Suppressor macrophage treated with lipopolysaccharide for 1 hour (primary cell): ENCODE results near the gene CTIF.

ENCODE experiments used
- DNase-seq, 3 donors: peaks; one replicate each; pipeline ENCODE4 v3.0.0-alpha.2; 2020 to 2022

Gene CTIF

GRCh38 chr18:48827291-48828193 is 288.7 kb downstream of the CTIF start:
- DNase-seq: no peak

- no peak for DNase-seq
Observed at GRCh38 chr18:48828194-48828545, 289.3 kb downstream of the CTIF start.

DNA sequence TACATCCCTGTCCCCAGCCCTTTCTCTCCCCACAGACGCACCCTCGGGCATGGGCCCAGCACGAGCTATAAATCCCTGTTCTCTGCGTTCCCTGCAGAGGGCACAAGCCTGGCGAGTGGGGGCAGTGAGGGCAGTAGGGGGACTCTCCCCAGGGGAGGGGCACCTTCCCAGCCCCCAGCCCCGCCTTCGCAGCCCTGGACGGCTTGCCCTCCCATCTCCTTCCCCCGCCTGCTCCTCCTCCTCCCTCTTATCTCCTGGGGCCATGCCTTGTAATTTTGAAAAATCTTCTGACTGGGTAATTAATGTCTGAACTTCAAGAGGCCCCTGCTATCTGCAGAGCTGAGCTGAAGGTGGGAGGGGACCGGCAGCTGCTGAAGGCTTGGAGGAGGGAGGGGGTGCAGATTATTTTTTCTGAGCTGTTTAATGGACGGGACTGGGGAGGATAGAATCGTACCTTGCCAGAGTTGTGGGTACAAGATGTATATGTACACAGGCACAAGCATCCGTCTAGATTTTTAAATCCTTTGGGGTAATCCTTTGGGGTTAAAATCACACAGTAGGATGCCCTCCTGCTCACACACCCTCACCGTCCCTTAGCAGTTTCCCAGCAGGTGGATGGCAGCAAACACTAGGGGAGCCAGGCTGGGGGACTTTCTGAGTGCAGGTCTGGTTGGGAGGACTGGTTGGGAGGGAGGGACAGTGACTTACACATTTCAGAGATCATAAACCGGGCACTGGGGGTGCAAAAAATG is 290.0 kb downstream of the CTIF start:
- DNase-seq: no peak

DNA sequence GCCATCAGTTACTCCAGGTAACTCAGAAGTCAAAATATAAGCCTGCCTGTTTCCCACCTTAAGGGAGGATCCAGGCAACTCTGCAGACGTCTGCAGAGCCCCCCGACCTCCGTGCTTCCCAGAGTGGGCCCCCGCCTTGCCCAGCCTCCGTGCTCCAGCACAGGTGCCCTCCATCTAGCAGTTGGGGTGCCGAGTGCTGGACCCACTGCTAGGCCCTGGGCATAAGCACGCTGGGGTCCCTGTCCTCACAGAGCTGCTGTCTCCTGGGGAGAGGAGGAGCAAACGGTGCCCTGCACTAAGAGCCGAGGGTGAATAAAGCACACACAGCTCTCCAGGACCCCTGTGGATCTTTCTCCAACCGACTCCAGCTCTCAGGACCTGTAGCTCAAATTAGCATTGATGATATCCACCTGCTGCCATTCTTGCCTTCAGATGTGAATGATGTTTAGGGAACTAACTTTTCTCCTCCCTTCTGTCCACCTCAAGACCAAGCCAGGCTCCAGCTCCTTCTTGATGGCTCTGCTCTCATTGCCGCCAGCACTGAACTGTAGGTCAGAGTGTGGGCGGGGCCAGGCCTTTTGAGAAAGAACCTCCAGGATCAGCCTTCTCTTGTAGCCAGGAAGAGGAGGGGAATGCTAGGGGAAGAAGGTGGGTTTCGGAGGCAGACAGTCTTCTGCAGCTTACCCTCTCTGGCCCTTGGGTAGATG is 290.8 kb downstream of the CTIF start:
- DNase-seq: no peak

- DNase-seq: no peak
Observed at GRCh38 chr18:48831113-48831759, 292.4 kb downstream of the CTIF start.

DNA sequence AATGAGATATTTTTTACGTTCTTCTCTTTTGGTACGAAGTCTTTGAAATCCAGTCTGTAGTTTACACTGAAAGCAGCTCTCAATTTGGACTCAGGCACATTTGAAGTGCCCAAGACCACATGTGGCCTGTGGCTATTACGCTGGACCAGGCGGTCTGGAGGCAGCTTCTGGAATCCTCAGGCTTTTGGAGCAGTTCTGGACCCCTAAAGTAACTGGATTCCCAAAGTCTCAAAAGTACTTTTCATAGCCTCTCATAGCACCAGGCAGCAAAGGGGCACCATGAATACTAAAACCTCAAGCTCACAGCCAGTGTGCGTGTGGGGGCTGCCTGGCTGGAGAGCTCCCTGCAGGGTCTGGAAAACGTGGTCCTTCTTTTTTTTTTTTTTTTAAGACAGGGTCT is 293.0 kb downstream of the CTIF start:
- no peak for DNase-seq

- DNase-seq: peak; percentile 64 to 84 (median 80)
Observed at GRCh38 chr18:48832938-48833700, 294.3 kb downstream of the CTIF start.

GRCh38 chr18:48833701-48834412 is 295.0 kb downstream of the CTIF start:
- peak; percentile 68 to 80 (median 73) for DNase-seq

DNA sequence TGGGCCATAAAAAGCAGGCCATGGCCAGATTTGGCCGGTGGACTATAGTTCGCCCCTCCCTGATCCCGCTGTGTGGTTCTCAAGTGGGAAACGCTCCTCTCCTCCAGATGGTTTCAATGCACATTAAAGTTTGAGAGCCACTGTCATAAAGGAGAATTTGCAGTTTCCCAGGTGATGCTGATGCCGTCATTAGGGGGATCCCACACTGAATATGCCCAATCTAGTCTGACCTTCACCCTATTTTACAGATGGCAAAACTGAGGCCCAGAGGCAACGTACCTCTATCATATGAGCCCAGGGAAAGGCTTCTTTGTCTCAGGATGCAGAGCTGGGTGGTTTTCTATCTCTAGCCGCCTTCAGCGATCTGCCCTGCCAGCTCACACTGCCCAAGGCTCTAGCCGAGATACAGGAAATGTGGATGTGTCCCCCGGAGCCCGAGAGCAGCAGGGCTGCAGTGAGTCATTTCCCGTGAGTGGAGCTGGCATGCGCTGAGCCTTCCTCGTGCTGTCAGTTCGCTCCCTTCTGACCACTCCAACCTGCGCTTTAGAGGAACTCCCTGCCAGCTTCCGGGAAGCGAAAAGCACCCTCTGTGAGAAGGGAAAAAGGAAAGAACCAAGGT is 295.7 kb downstream of the CTIF start:
- DNase-seq: peak; percentile 95 to 99 (median 98)

DNA sequence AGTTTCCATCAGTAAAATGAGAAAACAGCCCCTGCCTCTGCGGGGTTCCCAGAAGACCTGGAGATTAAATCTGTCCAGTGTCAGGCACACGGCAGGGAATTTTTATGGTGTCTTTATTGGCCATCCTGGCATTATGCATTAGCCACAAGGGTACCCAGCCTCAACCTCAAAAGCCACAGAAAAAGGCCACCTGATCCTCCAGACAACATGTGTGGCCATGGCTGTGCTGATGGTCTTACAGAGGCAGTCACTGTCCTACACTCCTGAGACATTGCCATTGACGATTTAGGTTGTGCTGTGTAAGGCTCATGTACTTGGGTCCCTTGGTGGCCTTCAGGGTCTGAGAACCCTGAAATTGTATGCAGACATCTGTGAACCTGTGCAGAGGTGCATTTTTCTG is 296.3 kb downstream of the CTIF start:
- no peak for DNase-seq

- DNase-seq: no peak
Observed at GRCh38 chr18:48835745-48836170, 296.9 kb downstream of the CTIF start.

DNA sequence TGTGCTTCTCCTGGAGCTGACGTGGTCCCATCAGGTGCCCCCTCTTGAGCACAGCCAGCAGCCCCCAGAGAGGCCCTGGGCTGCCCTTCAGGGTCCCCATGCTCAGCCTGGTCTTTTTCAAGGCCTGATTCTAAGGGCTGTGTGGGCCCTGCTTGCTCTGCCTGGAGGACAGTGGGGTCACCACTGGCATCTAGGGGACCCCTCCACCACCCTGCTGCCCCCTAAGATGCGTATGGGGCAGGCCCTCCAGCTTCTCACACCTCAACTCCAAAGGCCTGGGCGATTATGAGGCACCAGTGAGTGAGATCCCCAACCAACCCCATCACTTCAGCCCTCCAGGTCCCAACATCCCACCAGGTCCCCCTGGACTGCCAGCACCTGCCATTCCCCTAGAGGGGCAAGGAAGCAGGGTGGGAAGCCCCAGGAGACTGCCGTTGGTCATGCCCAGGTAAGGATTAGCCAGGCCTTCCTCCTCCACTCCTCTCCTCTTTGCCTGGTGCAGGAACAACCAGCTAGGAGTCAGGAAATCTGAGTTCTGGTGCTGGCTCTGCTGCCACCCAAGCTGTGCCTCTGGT is 297.5 kb downstream of the CTIF start:
- DNase-seq: no peak

GRCh38 chr18:48836806-48837615 is 298.2 kb downstream of the CTIF start:
- DNase-seq: no peak

GRCh38 chr18:48837676-48838075 is 298.8 kb downstream of the CTIF start:
- DNase-seq: no peak

DNA sequence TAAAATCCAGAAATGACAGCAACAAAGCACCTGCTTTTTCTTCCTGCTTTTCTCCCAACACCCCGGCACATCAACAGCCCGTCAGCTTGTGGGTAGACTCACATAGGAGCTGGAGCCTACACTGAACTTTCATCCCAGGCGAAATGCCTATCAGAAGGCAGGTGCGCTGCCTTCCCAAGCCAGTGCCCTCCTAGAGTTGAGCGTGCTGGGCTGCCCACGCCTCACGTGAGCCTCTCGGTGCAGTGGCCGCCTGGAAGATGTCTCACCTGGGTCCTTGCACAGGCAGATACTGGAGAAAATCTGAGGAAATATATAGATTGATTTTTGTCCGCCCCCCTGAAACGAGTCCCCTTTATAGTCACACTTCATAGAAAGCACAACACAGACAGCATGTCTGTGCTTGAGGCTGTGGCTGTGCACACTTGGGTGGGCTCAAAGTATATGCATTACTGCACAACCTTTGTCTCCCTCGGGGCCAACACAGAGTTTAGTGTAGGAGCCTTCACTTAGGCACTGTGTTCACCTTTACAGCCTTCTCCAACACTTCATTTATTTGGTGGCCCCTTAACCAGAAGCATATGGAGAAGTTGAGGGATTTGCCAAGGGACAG is 299.4 kb downstream of the CTIF start:
- DNase-seq: no peak

- peak; percentile 59 to 66 (median 61) for DNase-seq
Observed at GRCh38 chr18:48838921-48839818, 300.3 kb downstream of the CTIF start.

- DNase-seq: no peak
Observed at GRCh38 chr18:48839819-48840490, 301.1 kb downstream of the CTIF start.

GRCh38 chr18:48840491-48840877 is 301.7 kb downstream of the CTIF start:
- no peak for DNase-seq
